ENCODE measurements around the gene NNT.

DNA sequence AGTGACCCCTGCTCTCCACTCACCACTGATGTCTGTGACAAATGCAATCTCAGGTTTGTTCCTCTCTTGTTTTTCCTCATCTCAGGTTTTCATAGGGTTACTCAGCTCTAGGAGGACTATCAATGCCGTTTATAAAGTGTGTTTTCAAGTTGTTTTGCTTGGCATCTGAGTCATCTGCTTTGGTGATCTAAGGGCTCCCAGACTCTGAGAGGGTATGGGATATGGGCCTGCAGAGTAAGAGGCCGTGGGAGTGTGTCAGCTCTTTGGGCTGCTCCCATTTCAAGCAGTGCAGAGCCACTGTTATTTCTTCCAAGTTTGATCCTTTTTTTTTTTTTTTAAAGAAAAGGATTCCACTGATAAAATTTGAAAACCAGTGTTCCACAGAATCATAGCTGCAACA is 46.3 kb downstream of the NNT start:
- TF ChIP-seq, protein P1, sequence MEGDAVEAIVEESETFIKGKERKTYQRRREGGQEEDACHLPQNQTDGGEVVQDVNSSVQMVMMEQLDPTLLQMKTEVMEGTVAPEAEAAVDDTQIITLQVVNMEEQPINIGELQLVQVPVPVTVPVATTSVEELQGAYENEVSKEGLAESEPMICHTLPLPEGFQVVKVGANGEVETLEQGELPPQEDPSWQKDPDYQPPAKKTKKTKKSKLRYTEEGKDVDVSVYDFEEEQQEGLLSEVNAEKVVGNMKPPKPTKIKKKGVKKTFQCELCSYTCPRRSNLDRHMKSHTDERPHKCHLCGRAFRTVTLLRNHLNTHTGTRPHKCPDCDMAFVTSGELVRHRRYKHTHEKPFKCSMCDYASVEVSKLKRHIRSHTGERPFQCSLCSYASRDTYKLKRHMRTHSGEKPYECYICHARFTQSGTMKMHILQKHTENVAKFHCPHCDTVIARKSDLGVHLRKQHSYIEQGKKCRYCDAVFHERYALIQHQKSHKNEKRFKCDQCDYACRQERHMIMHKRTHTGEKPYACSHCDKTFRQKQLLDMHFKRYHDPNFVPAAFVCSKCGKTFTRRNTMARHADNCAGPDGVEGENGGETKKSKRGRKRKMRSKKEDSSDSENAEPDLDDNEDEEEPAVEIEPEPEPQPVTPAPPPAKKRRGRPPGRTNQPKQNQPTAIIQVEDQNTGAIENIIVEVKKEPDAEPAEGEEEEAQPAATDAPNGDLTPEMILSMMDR (IDR thresholded peaks at IDR 0.05 in 2 of 3, conservative IDR thresholded peaks at IDR 0.05 in 1 of 3; ENCODE audit: insufficient read depth in 2 of 3, low read depth in 1 of 3, low read length in 3 of 3), result no peak
- TF ChIP-seq, protein P2, sequence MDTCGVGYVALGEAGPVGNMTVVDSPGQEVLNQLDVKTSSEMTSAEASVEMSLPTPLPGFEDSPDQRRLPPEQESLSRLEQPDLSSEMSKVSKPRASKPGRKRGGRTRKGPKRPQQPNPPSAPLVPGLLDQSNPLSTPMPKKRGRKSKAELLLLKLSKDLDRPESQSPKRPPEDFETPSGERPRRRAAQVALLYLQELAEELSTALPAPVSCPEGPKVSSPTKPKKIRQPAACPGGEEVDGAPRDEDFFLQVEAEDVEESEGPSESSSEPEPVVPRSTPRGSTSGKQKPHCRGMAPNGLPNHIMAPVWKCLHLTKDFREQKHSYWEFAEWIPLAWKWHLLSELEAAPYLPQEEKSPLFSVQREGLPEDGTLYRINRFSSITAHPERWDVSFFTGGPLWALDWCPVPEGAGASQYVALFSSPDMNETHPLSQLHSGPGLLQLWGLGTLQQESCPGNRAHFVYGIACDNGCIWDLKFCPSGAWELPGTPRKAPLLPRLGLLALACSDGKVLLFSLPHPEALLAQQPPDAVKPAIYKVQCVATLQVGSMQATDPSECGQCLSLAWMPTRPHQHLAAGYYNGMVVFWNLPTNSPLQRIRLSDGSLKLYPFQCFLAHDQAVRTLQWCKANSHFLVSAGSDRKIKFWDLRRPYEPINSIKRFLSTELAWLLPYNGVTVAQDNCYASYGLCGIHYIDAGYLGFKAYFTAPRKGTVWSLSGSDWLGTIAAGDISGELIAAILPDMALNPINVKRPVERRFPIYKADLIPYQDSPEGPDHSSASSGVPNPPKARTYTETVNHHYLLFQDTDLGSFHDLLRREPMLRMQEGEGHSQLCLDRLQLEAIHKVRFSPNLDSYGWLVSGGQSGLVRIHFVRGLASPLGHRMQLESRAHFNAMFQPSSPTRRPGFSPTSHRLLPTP (IDR thresholded peaks at IDR 0.05; ENCODE audit: borderline replicate concordance, extremely low read depth, insufficient read length), result no peak
- TF ChIP-seq, protein P3, sequence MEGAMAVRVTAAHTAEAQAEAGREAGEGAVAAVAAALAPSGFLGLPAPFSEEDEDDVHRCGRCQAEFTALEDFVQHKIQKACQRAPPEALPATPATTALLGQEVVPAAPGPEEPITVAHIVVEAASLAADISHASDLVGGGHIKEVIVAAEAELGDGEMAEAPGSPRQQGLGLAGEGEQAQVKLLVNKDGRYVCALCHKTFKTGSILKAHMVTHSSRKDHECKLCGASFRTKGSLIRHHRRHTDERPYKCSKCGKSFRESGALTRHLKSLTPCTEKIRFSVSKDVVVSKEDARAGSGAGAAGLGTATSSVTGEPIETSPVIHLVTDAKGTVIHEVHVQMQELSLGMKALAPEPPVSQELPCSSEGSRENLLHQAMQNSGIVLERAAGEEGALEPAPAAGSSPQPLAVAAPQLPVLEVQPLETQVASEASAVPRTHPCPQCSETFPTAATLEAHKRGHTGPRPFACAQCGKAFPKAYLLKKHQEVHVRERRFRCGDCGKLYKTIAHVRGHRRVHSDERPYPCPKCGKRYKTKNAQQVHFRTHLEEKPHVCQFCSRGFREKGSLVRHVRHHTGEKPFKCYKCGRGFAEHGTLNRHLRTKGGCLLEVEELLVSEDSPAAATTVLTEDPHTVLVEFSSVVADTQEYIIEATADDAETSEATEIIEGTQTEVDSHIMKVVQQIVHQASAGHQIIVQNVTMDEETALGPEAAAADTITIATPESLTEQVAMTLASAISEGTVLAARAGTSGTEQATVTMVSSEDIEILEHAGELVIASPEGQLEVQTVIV (CRISPR knock-in tag; IDR thresholded peaks at IDR 0.05; ENCODE audit: borderline replicate concordance), result no peak
- TF ChIP-seq MCM2 (IDR thresholded peaks at IDR 0.05; ENCODE audit: low read depth), result no peak
- TF ChIP-seq GABPB1 (CRISPR knock-in tag; IDR thresholded peaks at IDR 0.05), result no peak
- TF ChIP-seq SIN3A (IDR thresholded peaks at IDR 0.05; ENCODE audit: borderline replicate concordance in 2 of 2, control insufficient read depth in 1 of 2, low read depth in 2 of 2, low read length in 2 of 2), result no peak
- no peak for TF ChIP-seq U2AF1 (optimal IDR thresholded peaks at IDR 0.05; ENCODE audit: low read depth, low read length)

Measured in K562 (cell line).